HG03280 (cell line): ENCODE data around the gene NIT2.
"Not testable (repeated sequence)": the region's sequence is repeated elsewhere in the genome, so short reads cannot be mapped to it uniquely, and the experiment has no call there.

Experiments used
- ATAC-seq: cut with Tn5 transposase; IDR thresholded peaks from one replicate; pipeline ENCODE4 v1.9.1; 2021; ENCODE audit warnings: mild to moderate bottlenecking, moderate library complexity; ENCODE audit not compliant: unreplicated experiment

NIT2 gene

GRCh38 chr3:100336229-100336628, 1.7 kb downstream of the NIT2 start:
- not testable (repeated sequence) for ATAC-seq

DNA sequence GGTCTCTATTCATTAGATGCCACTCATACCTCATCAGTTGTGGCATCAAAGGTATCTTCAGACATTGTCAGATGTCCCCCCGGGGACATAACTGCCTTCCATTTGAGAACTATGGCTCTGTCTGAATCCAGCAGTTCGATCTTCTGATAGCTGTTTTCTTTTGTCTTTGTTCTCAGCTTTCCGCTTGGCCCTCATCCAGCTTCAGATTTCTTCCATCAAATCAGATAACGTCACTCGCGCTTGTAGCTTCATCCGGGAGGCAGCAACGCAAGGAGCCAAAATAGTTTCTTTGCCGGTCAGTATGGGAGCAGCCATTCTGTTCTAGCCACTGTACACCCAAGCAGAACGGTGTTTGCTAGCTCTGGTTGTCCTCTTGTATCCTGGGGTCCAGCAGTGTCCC, 4.4 kb downstream of the NIT2 start:
- ATAC-seq, result no peak

GRCh38 chr3:100339786-100340185, 5.2 kb downstream of the NIT2 start:
- no peak for ATAC-seq

DNA sequence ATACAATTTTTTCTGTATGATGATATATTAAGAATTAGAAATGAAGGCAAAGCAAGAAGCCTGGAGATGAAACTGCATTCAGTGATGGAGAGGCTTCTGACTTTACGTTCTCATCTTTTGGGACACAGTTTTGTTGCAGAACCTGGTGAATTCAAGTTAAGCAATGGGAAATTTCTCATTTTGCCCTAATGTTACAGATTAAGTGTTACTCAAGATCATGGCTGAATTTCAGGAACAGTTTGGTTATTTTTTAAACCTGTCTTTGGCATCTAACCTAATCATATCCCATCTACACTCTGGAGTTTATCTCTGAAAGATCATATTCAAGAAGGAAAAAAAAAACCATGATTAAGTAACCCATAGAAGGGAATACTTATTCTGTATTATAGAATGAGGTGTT, 6.0 kb downstream of the NIT2 start:
- ATAC-seq, result no peak

DNA sequence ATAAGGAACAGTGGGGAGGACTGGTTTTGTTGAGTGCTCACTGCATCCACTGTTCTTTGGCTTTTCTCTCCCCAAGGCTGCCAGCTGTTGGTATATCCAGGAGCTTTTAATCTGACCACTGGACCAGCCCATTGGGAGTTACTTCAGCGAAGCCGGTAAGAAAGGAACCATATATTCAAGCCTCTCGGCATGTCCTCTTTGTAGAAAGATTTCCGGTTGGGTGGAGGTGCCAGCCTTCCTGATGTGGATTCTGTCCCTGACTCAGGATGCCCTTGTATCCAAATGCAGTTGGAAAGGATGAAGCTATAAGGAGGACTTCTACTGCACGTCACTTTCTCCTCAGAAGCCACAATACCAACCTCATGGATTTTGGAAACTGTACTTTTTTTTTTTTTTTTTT, 14.2 kb downstream of the NIT2 start:
- no peak for ATAC-seq

DNA sequence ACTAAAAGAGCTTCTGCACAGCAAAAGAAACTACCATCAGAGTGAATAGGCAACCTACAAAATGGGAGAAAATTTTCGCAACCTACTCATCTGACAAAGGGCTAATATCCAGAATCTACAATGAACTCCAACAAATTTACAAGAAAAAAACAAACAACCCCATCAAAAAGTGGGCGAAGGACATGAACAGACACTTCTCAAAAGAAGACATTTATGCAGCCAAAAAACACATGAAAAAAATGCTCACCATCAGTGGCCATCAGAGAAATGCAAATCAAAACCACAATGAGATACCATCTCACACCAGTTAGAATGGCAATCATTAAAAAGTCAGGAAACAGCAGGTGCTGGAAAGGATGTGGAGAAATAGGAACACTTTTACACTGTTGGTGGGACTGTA, 17.2 kb downstream of the NIT2 start:
- ATAC-seq, result not testable (repeated sequence)

- no peak for ATAC-seq
Measured at GRCh38 chr3:100352296-100353231, 18.0 kb downstream of the NIT2 start.

- ATAC-seq, result no peak
Measured at GRCh38 chr3:100354850-100355249, 20.3 kb downstream of the NIT2 start.

GRCh38 chr3:100358413-100358812, 23.9 kb downstream of the NIT2 start:
- ATAC-seq, result no peak

GRCh38 chr3:100359035-100359434, 24.5 kb downstream of the NIT2 start:
- no peak for ATAC-seq

DNA sequence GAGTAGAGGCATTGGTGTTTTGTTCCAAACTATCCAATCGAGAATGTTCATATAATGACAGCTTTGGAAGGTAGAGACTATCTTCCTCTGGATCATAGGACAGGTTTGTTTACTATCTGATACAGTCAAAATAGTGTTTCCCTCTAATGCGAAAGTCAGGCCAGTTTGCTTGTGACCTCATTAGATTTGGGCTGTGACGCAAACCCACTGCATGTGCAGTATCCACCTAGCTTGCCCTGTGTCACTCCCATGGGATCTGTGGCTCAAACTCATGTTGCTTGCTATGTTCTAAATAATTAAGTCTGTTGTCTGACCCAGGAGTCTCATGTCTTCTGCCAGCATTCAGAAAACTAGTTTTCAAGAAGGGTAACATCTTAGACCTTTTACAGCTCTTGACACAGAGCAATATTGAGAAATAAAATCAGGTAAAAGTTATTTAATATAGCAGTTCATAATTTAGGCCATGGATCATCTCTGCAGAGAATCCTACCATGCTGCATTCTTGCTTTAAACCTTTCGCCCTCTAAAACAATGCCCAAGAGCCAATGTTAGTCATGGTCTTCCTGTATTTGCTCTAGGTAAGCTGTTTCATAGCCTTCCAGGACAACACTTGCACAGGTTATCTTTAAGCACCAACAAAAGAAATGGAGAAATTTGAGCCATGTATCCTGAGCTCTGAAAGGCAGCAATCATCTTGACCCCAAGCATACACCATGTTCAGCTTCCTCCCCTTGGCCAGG, 26.4 kb downstream of the NIT2 start:
- no peak for ATAC-seq

DNA sequence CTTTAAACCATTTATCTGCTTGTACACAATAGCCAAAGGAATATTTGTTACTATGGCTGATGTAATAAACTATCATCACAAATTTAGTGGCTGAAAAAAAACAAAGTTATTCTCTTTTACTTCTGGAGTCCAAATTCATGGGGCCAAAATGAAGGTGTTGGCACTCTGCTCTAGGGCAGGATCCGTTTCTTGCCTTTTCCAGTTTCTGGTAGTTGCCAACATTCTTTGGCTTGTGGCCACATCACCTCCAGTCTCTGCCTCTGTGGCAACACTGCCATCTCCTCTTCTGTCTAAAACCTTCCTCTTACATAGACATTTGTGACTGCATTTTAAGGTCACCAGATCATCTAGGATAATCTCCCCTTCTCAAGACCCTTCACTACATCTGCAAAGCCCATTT, 27.3 kb downstream of the NIT2 start:
- no peak for ATAC-seq

DNA sequence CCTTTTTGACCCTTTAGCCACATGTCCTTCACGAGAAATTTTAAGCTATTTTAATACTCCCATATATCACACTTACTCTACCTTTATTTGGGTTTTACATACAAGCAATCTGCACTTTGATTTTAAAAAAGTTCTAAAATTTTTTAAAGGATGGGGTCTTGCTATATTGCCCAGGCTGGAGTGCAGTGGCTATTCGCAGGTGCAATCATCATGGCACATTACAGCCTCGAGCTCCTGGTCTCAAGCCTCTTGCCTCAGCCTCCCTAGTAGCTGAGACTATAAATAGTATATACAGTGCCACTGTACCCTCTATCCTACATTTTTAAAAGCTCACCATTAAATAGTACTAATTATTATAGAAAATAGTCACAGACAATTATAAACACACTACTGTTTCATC, 29.9 kb downstream of the NIT2 start:
- no peak for ATAC-seq

- ATAC-seq, result no peak
Measured at GRCh38 chr3:100366424-100366823, 31.9 kb downstream of the NIT2 start.

- no peak for ATAC-seq
Measured at GRCh38 chr3:100368441-100368840, 33.9 kb downstream of the NIT2 start.

- no peak for ATAC-seq
Measured at GRCh38 chr3:100370756-100371155, 36.2 kb downstream of the NIT2 start.

- no peak for ATAC-seq
Measured at GRCh38 chr3:100374521-100374920, 40.0 kb downstream of the NIT2 start.

GRCh38 chr3:100376301-100376700, 41.7 kb downstream of the NIT2 start:
- no peak for ATAC-seq

DNA sequence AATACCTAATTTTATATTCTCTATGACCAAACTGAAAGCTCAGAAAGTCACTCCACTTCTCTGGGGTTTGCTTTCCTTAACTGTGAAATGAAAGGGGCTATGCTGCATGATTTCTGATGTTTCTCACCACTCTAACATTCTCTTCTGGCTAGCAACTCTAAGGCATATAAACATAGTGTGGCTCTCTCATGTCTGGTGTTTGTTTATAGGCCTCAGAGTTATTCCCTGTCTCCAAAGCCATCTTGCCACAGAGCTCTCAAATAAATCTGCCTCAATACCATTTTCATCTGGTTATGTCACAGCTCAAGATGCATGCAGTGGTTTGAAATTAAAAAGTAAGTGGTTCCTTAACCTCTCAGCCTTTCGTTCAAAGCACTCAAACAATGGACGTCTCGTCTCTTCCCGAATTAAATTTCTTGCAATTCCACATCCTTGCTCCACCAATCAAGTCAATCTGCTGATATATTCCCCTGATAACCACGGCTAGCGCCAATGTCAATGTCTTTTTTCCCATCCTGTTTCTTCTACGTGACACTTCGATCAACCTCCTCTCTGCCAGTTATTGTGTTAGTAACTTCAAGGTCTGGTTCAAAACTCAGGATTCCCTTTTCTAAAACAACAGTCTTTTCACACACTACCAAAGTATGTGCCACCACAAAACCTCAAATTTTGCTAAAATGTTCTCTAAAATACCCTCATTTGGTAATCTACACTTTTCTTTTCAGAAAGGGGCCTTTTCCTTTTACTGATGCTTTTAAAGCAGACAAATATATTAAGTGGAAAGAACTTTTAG, 50.4 kb downstream of the NIT2 start:
- no peak for ATAC-seq

GRCh38 chr3:100386437-100387074, 52.0 kb downstream of the NIT2 start:
- ATAC-seq, result no peak

DNA sequence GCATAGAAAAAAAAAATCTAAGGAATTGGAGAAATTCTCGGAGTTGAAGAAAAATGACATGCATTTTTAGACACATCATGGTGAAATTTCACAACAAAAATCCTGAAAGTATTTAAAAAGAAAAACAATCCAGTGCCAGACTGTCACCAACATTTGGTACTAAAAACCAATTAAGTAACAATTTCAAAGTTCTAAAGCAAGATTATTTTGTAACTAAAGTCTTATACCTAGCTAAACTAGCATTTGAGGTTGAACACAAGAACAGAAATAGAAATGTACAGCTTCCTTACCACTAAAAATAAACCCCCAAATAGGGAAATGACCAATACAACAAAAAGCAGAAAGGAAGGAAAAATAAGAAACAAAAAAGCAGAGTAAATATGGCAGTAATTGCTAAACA, 54.5 kb downstream of the NIT2 start:
- no peak for ATAC-seq
